ENCODE measurements around the gene NCCRP1. TPM values are rescaled to one million over a fixed set of nuclear protein-coding genes. Genes with fewer than 3 reads are reported as not detected.

The NCCRP1 gene
- total RNA-seq, 1 donor from 2014 or later, result 0.46 TPM

DNA sequence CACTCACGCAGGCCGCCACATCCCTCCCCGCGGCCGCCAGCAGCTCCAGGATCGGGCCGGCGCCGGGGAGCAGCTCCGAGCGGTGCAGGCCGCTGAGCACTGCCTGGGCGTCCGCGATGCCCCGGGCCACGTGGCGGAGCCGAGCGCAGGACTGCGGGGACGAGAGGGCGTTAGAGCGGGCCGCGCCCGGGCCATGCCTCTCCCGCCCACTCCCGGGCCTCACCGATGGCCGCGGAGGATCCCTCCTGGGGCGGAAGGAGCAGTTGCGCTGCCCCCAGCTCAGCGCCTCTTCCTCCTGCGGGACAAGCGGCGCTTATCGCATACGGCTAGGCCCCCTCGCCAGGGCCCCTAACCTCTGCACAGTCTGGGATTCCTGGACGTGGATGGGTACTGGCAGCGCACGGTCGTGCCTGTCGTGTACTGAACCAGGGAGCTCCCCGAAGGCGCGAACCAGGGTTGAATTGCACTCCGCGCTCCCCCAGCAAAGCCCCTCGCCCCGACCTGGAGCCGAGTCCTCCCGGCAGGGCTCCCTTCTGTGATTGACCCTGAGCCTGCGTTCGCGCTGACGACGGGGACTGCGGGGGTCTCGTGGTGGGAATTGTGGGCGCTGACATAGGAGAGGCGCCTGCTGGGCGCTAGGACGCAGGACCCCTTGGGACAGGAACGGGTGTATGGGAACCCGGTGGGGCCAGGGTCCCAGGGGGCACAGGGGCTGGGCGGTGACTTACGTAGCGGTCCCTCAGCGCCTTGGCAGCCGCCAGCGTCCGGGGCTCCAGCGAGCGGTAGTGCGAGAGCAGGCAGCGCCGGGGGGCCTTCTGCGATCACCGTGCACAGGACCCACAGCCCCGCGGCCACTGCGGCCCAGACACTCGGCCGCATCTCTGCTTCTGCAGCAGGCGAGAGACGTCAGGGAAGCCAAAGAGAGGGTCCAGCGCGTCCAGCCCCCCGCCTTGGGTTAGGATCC is 51.2 kb downstream of the NCCRP1 start:
- Histone ChIP-seq H3K9me3 (no peaks in the 10 kb centered on the region), H3K36me3 (no peaks in the 10 kb centered on the region), H3K27ac (no peak overlapping the region), H3K4me3 (no peak overlapping the region), H3K4me1 (no peaks in the 10 kb centered on the region), H3K27me3 (peaks cover 35% of the 10 kb centered on the region)
- peak; percentile 64 for DNase-seq
- TF ChIP-seq, protein P1, sequence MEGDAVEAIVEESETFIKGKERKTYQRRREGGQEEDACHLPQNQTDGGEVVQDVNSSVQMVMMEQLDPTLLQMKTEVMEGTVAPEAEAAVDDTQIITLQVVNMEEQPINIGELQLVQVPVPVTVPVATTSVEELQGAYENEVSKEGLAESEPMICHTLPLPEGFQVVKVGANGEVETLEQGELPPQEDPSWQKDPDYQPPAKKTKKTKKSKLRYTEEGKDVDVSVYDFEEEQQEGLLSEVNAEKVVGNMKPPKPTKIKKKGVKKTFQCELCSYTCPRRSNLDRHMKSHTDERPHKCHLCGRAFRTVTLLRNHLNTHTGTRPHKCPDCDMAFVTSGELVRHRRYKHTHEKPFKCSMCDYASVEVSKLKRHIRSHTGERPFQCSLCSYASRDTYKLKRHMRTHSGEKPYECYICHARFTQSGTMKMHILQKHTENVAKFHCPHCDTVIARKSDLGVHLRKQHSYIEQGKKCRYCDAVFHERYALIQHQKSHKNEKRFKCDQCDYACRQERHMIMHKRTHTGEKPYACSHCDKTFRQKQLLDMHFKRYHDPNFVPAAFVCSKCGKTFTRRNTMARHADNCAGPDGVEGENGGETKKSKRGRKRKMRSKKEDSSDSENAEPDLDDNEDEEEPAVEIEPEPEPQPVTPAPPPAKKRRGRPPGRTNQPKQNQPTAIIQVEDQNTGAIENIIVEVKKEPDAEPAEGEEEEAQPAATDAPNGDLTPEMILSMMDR (IDR thresholded peaks at IDR 0.05), result no peak
- peak; percentile 70 for ATAC-seq
- intact Hi-C loops (cut with DNase I), result no loop called here

DNA sequence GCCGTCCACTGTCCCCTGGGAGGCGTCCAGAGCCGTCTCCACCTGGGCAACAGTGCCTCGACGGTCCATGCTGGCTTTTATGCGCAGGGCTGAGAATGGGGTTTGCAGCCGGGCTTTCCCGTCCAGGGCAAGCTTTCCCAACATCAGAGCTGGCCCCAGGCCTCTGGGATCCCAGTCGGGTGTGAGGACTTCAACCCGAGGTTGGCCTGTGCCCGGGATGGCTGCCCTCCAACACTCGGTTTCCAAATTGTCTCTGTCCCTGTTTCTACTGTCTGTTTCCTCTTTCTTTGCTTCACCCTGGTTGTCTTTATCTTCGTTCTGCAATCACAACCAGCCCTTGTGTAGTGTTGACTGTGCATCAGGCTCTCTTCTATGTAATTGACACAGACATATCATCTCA is 52.0 kb downstream of the NCCRP1 start, which contains the start of gene IFNL4:
IFNL4 (minus strand) TSS at position 51 of the 400 bp plus-strand sequence.
- no peak for DNase-seq
- no peak within 1 kb of the TSS for H3K27ac ChIP-seq
- H3K36me3 ChIP-seq, result no peaks in the 10 kb centered on the region
- peaks cover 35% of the 10 kb centered on the region for H3K27me3 ChIP-seq
- TF ChIP-seq, protein P1 (IDR thresholded peaks at IDR 0.05), result no peak
- H3K9me3 ChIP-seq, result no peaks in the 10 kb centered on the region
- no peak within 1 kb of the TSS for H3K4me3 ChIP-seq
- intact Hi-C loops (cut with DNase I), result no loop called here
- H3K4me1 ChIP-seq, result no peaks in the 10 kb centered on the region
- ATAC-seq, result no peak

DNA sequence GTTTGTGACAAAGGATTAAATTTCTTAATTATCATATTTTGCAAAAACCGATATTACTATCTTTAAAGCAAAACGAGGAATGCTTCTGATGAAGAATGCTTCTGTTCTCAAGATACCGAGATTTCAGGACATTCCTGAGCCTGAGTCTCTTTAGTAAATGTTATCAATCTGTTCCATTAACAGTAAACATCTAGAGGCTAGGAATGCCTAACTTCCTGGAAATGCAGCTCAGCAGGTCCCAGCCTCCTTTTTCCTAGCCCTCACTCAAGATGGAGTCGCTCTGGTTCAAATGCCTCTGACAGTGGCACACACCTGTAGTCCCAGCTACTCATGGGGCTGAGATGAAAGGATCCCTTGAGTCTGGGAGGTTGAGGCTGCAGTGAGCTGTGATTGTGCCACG is 54.3 kb downstream of the NCCRP1 start:
- Histone ChIP-seq H3K9me3 (no peaks in the 10 kb centered on the region), H3K36me3 (no peaks in the 10 kb centered on the region), H3K27ac (no peak overlapping the region), H3K4me3 (no peak overlapping the region), H3K4me1 (no peaks in the 10 kb centered on the region), H3K27me3 (peaks cover 41% of the 10 kb centered on the region)
- intact Hi-C loops (cut with DNase I), result no loop called here
- DNase-seq, result no peak
- TF ChIP-seq, protein P1 (IDR thresholded peaks at IDR 0.05), result no peak
- no peak for ATAC-seq

Other genes starting within 250 kb of the NCCRP1 start
- gene FBXO17, start 221.2 kb upstream of the NCCRP1 start, total RNA-seq, result 13.3 TPM
- 7.6 TPM for gene FBXO27, start 164.4 kb upstream of the NCCRP1 start, total RNA-seq
- not detected for gene ACP7, start 112.6 kb upstream of the NCCRP1 start, total RNA-seq
- 72.8 TPM for gene PAK4, start 71.2 kb upstream of the NCCRP1 start, total RNA-seq
- not detected for gene SYCN, start 7.3 kb downstream of the NCCRP1 start, total RNA-seq
- gene IFNL3, start 48.0 kb downstream of the NCCRP1 start, total RNA-seq, result not detected
- gene IFNL4, start 51.9 kb downstream of the NCCRP1 start, total RNA-seq, result not detected
- not detected for gene IFNL2, start 71.4 kb downstream of the NCCRP1 start, total RNA-seq
- gene IFNL1, start 99.4 kb downstream of the NCCRP1 start, total RNA-seq, result not detected
- 2.2 TPM for gene LRFN1, start 123.9 kb downstream of the NCCRP1 start, total RNA-seq
- gene GMFG, start 139.1 kb downstream of the NCCRP1 start, total RNA-seq, result 113 TPM
- gene SAMD4B, start 145.5 kb downstream of the NCCRP1 start, total RNA-seq, result 81.2 TPM
- 33.3 TPM for gene PAF1, start 194.1 kb downstream of the NCCRP1 start, total RNA-seq
- gene MED29, start 194.4 kb downstream of the NCCRP1 start, total RNA-seq, result 28.8 TPM
- gene ZFP36, start 209.9 kb downstream of the NCCRP1 start, total RNA-seq, result 224 TPM
- gene PLEKHG2, start 215.7 kb downstream of the NCCRP1 start, total RNA-seq, result 32.4 TPM
- gene RPS16, start 239.0 kb downstream of the NCCRP1 start, total RNA-seq, result 1,446 TPM
- 98.4 TPM for gene SUPT5H, start 248.6 kb downstream of the NCCRP1 start, total RNA-seq